ENCODE data around the gene STAG3. TPM values are rescaled to one million over a fixed set of nuclear protein-coding genes. Genes with fewer than 3 reads are reported as not detected.
A peak's percentile ranks its signal among the peaks of the same experiment; 100 is the strongest.

STAG3 gene
- polyA plus RNA-seq, 6 donors from 2014 or later, result 97.1 to 221 (median 129) TPM

DNA sequence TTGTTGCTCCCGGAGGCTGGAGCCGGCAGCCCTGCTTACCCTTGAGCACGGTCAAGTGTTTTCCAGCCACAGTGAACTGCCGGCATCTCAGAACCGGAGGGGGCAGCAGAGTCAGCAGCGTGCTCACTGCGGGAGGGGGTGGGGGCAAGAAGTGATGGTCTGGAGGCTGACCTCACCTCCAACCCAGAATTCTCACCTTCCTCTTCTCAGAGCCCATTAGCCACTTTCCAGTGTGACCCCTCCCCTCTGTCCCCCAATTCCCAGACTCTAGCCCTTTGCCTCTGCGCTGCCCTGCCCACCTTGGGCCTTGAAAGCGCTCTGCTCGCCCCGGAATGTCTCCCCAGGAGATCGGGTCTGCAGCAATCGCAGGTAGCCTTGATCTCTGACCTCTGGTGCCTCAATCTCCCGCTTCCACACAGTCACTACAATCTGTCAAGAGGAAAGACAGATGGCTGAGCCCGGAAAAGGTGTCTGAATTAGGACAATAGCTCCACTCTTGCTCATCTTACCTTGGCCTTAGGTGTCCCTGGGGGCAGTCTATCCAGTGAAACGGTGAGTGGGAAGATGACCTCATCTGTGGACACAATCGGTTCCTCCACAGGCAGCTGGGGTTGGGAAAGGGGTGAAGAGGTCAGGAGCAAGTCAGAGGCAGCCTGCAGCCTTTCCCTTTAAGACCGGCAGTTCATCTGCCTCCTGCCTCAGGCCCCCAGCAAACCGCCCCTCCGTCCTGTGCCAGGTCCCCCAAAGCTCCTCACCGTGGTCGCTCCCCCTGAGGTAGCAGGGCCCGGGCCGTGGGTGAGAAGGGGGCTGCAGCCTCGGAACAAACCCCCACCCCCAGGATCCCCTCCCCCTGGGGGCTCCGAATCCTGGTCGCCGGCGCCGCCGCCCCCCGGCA is 20.1 kb upstream of the STAG3 start:
- Mint-ChIP-seq H3K9me3 (no peaks in the 10 kb centered on the region), H3K4me3 (peak overlapping the region; percentile 78 to 92 (median 88)), H3K36me3 (peaks cover under 1 to 3% of the 10 kb centered on the region in 2 donors), H3K27me3 (no peaks in the 10 kb centered on the region), H3K4me1 (peaks cover 20 to 60% (median 54%) of the 10 kb centered on the region in 3 donors), H3K27ac (peak overlapping the region; percentile 66 to 95 (median 89))
- DNase-seq (no peak), ATAC-seq (ENCODE audit: low read depth in 2 of 2) (no peak)

DNA sequence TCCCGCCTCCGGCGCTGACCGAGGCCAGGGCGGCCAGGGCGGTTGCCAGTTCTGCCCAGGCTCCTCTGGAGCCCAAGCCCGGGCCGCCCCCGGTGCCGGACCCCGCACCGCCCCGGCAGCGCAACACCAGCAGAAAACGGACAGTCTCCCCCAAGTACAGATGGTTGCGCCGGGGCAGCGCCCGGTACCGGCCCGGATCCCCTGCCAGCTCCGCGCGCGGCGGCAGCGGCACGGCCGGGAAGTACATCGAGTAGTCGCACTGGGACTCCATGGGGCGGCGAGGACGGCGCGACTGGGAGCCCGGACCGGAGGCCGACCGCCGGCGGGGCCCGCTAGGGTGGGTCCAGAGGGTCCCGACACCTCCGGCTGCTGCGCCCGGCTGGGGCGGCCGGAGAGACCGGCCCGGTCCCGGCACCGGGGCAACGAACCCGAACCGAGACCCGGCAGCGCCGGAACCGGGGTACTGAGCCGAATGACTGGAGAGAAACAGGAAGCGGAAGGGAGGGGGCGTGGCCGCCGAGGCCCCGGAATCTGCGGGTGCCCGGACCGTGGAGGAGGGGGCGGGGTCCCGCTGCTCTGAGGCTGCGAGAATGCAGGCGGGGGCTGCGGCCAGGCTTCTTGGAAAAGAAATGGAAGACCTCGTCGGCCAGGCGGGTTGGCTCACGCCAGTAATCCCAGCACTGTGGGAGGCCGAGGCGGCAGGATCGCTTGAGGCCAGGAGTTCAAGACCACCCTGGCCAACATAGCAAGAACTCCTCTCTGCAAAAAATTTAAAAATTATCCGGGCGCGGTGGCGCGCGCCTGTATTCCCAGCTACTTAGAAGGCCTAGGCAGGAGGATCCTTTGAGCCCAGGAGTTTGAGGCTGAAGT is 19.3 kb upstream of the STAG3 start, which contains the start of gene TRAPPC14:
Gene TRAPPC14 (minus strand): TSS at position 495 of the 870 bp plus-strand sequence. CDS start 224 bp downstream, at position 271.
- Mint-ChIP-seq H3K27ac (peak within 1 kb of the TSS; percentile 66 to 94 (median 89)), H3K27me3 (no peaks in the 10 kb centered on the region), H3K9me3 (no peaks in the 10 kb centered on the region), H3K4me1 (peaks cover 18 to 58% (median 54%) of the 10 kb centered on the region in 3 donors), H3K36me3 (no peaks in the 10 kb centered on the region), H3K4me3 (peak within 1 kb of the TSS; percentile 78 to 93 (median 90))
- peak; percentile 91 to 93 for ATAC-seq (ENCODE audit: low read depth in 2 of 2)
- peak; percentile 93 for DNase-seq

DNA sequence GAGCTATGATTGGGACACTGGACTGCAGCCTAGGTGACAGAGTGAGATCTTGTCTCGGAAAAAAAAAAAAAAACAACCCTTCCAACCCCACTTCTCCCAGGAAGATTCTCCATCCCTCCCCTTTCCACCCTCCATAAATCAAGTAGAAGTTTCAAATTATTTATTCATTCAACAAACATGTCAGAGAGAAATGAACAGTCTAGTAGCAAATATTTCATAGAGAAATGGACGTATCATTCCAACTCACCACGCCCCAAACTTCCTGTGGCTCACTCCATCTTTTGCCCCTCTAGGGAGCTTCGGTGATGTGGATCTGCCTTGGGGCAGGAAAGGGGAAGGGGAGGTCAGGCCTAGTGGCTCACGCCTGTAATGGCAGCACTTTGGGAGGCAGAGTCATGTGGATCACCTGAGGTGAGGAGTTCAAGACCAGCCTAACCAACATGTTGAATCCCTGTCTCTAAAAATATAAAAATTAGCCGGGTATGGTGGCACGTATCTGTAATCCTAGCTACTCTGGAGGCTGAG is 18.6 kb upstream of the STAG3 start:
- Mint-ChIP-seq H3K27ac (peak overlapping the region; percentile 11 to 94 (median 81)), H3K27me3 (no peaks in the 10 kb centered on the region), H3K4me1 (peaks cover 16 to 54% (median 49%) of the 10 kb centered on the region in 3 donors), H3K4me3 (peak overlapping the region; percentile 78 to 93 (median 90)), H3K36me3 (no peaks in the 10 kb centered on the region), H3K9me3 (no peaks in the 10 kb centered on the region)
- no peak for DNase-seq
- ATAC-seq (ENCODE audit: low read depth in 2 of 2), result no peak

DNA sequence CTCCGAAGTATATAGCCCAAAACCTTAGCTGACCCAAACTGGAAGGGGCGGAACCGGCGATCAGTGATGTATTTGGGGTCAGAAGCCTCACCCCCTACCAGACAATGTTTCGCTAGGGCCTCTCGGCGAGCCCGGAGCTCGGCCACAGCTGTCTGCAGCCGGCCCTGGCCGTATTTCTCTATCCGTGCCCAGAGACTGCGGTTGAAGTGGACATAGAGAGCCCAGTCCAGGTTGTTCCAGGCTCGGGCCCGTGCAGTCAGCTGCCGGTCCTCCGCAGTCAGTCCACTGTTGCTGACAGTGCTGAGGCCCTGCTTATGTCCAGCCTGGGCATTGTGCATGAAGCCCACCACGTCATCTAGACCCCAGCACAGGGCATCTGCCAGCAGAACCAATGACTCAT is 17.7 kb upstream of the STAG3 start:
- peak overlapping the region in 1 of 6 donors; percentile 75 for H3K27ac Mint-ChIP-seq
- no peaks in the 10 kb centered on the region for H3K36me3 Mint-ChIP-seq
- no peaks in the 10 kb centered on the region for H3K9me3 Mint-ChIP-seq
- peaks cover 17 to 51% (median 47%) of the 10 kb centered on the region in 3 donors for H3K4me1 Mint-ChIP-seq
- DNase-seq (no peak), ATAC-seq (ENCODE audit: low read depth in 2 of 2) (no peak)
- no peaks in the 10 kb centered on the region for H3K27me3 Mint-ChIP-seq
- peak overlapping the region in 7 of 8 donors; percentile 78 to 92 (median 88) for H3K4me3 Mint-ChIP-seq

DNA sequence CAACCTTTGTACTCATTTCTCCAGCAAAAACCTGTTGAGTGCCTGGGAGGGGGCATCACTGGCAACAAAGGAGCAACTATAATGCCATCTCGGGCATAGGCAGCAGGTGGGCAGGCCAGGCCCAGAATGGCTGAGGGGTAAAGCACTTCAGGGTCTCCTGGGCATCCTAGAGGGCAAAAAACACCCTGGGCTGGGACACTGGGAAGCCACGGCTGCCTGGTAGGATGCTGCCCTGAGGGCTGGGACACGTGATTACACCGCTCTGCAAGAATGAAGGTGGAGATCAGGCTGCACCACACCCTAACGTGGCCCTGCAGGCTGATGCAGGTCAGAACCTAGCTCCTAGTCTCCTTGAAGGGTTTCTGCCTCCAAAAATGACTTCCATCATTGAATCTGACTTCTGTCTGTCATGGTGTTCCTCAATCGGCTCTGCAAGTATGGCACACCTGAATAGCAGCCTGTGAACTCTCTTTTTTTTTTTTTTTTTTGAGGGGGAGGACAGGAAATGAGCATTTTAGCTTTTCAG is 14.6 kb upstream of the STAG3 start:
- Mint-ChIP-seq H3K36me3 (no peaks in the 10 kb centered on the region), H3K4me3 (peak overlapping the region in 1 of 8 donors; percentile 42), H3K27me3 (peaks cover 23 to 26% (median 24%) of the 10 kb centered on the region in 3 donors), H3K27ac (peak overlapping the region in 1 of 6 donors; percentile 57), H3K4me1 (peaks cover 18 to 40% (median 39%) of the 10 kb centered on the region in 3 donors), H3K9me3 (no peaks in the 10 kb centered on the region)
- no peak for ATAC-seq (ENCODE audit: low read depth in 2 of 2)
- no peak for DNase-seq

DNA sequence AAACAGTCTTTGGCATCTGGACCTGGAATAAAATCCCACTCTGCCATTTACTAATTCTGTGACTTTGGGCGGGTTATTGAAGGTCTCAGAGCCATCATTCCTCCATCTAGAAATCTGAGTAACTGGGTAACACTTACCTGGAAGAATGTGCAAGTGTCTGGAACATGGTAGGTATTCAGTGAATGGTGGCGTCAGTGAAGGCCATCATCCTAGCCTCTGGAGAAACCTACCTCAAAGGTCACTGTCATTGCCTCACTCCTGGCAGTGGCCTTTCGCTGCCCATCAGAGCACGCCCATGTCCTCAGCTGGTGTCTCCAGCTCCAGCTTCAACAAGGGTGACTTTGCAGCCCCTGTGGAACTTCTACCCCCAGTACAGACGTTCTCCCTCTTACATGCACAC is 13.8 kb upstream of the STAG3 start:
- Mint-ChIP-seq H3K36me3 (no peaks in the 10 kb centered on the region), H3K27me3 (peaks cover 31 to 34% (median 32%) of the 10 kb centered on the region in 3 donors), H3K9me3 (no peaks in the 10 kb centered on the region), H3K4me1 (peaks cover 26 to 44% (median 43%) of the 10 kb centered on the region in 3 donors), H3K4me3 (peak overlapping the region in 1 of 8 donors; percentile 67), H3K27ac (peak overlapping the region in 1 of 6 donors; percentile 57)
- ATAC-seq (ENCODE audit: low read depth in 2 of 2) (no peak), DNase-seq (no peak)

DNA sequence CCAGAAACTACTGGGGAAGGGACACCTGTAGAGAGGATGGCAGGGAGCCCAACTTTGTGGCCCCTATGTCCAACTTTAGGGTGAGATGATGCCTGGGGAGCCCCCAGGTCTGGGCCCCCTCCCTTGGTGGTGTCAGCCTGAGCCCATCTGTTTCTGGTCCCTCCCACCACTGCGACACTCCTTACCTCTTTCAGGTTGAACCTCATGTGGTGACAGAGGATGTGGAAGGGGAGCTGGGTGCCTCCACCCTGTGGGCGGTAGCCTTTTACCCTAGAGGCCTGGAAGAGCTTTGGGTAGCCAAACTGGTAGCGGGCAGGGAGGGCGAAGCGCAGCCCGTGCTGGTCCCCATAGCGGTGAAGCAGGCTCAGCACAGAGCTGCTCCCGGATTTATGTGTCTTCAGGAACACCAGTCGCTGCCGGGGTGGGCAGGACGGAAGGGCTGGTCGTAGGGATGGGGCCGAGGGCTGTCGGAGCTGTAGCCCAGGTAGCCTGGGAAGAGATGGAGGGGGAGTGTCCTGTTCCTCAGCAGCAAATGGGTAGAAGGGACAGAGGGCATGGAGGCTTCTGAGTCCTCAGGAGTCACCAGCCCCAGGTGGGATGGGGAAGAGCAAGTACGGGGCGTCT is 11.3 kb upstream of the STAG3 start:
- ATAC-seq (ENCODE audit: low read depth in 2 of 2), result no peak
- H3K36me3 Mint-ChIP-seq, result no peaks in the 10 kb centered on the region
- no peak for DNase-seq
- peaks cover 43 to 51% (median 47%) of the 10 kb centered on the region in 3 donors for H3K27me3 Mint-ChIP-seq
- H3K9me3 Mint-ChIP-seq, result no peaks in the 10 kb centered on the region
- no peak overlapping the region for H3K27ac Mint-ChIP-seq
- peaks cover 36 to 54% (median 48%) of the 10 kb centered on the region in 3 donors for H3K4me1 Mint-ChIP-seq
- H3K4me3 Mint-ChIP-seq, result peak overlapping the region in 3 of 8 donors; percentile 50 to 80 (median 64)

DNA sequence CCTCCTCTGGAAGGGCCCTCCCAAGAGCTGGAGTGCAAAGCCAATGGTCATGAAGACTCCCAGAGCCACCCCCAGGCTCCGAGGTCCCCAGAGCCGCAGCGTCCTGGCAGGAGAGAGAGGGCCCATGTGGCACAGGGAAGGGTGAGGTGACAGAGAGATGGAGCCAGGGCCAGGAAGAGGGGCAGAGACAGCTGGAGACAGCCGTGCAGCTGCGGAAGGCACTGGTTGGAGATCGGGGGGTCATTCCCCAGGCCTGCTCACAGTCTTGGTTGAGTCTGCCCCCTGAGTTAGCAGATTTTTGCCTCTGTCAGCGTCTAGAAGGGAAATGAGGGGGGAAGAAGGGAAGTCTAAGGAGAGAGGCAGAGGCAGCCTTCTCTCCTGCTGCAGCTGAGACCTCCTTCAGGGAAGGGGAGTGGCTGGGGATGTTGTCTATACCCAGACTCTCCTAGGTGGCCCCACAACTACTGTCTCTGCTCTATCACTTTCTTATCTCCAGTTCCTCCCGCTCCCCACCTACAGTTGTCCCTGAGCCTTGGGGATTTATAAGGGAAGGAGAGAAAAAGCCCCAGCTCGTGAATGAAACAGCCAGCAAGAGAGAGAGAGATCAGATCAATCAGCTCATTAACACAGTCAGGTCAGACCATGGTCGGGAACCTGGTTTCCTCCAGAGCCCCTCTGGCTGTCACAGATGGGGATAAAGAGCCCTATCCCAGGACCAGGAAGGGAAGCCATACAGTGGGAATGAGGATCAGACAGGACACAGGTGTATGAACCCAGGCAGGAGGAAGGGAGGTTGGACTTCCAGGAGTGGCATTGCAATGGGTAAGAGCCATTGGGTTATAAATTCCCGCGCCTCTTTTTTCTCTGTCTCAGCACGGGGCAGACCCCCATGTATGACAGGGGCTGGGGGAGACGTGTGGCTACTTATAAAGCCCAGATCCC is 10.5 kb upstream of the STAG3 start:
- ATAC-seq (ENCODE audit: low read depth in 2 of 2) (no peak), DNase-seq (no peak)
- no peaks in the 10 kb centered on the region for H3K9me3 Mint-ChIP-seq
- peaks cover 43 to 51% (median 47%) of the 10 kb centered on the region in 3 donors for H3K27me3 Mint-ChIP-seq
- peak overlapping the region; percentile 6 to 84 (median 76) for H3K4me3 Mint-ChIP-seq
- peak overlapping the region in 1 of 6 donors; percentile 5 for H3K27ac Mint-ChIP-seq
- H3K4me1 Mint-ChIP-seq, result peaks cover 41 to 56% (median 53%) of the 10 kb centered on the region in 3 donors
- no peaks in the 10 kb centered on the region for H3K36me3 Mint-ChIP-seq

DNA sequence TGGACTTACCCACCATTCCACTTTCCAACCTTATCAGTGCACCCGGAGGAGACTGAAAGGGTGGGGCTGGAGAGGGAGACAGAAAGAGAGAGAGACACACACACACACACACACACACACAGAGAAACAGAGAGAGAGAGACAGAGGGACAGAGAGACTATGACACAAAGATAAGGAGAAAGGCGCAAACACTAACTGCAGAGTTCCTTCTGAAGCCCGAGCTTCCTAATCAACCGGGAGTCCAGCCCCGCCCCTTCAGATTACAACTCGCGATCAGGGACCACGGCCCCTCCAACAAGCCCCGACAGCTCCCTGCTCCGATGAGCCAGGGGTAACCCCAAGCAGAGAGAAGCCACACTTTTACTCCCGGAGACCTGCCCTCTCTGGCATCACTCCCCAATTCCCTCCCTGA is 9.8 kb upstream of the STAG3 start:
- Mint-ChIP-seq H3K36me3 (no peaks in the 10 kb centered on the region), H3K27ac (peak overlapping the region in 2 of 6 donors; percentile 5 to 28), H3K4me1 (peaks cover 41 to 53% (median 49%) of the 10 kb centered on the region in 3 donors), H3K4me3 (peak overlapping the region; percentile 70 to 84 (median 80)), H3K9me3 (no peaks in the 10 kb centered on the region), H3K27me3 (peaks cover 43 to 51% (median 47%) of the 10 kb centered on the region in 3 donors)
- ATAC-seq (ENCODE audit: low read depth in 2 of 2) (peak; percentile 13 to 16), DNase-seq (no peak)

DNA sequence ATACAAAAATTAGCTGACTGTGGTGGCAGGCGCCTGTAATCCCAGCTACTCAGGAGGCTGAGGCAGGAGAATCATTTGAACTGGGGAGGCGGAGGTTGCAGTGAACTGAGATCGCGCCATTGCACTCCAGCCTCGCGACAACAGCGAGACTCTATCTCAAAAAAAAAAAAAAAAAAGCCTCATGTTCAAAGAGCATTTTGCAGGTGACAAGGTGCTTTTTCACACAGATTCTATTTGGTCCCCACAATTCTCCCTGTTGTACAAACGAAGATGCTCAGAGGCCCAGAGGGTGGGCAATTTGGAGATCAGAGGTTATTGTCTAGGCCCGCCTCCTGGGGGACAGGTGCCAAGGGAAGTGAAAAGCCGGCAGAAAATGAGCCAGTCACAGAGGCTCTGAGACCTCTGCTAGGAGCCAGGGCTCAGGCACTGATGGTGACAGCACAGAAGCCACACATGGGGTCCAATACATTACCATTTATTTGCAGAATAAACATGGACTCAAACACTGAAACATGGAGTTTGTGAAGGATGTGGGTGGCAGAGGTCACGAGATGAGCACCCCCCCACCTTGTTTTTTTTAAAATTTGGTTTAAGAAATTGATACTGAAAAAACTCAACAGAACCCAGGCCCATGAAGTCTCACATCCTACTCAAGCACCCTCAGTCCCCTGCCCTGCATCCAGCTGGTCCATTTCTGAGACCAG is 8.4 kb upstream of the STAG3 start:
- no peak for ATAC-seq (ENCODE audit: low read depth in 2 of 2)
- peaks cover 38 to 53% (median 46%) of the 10 kb centered on the region in 3 donors for H3K4me1 Mint-ChIP-seq
- DNase-seq, result no peak

More for the DNA sequence above, 8.4 kb upstream of the STAG3 start:
- Mint-ChIP-seq H3K4me3 (peak overlapping the region; percentile 1 to 84 (median 78)), H3K27ac (no peak overlapping the region), H3K9me3 (no peaks in the 10 kb centered on the region), H3K36me3 (no peaks in the 10 kb centered on the region), H3K27me3 (peaks cover 43 to 51% (median 47%) of the 10 kb centered on the region in 3 donors)

Data from naive B cell (primary cell).